ENCODE measurements around the gene GSX2. TPM values are rescaled to one million over a fixed set of nuclear protein-coding genes. Genes with fewer than 3 reads are reported as not detected.

GSX2 gene
- total and polyA plus RNA-seq, 2 of the 13 experiments (the other 11 are each of a cell fraction or from before 2014, with no cell fraction given): not detected

GRCh38 chr4:54082168-54082567, 17.8 kb upstream of the GSX2 start (continued):
- TF ChIP-seq MEIS1 (CRISPR knock-in tag; IDR thresholded peaks at IDR 0.05; ENCODE audit: borderline replicate concordance) (peak; percentile 72; the same call in 1 of the 2 replicates), ZNF275 (CRISPR knock-in tag; IDR thresholded peaks at IDR 0.05; ENCODE audit: borderline replicate concordance) (no peak), FUBP1 (CRISPR knock-in tag; IDR thresholded peaks at IDR 0.05; ENCODE audit: borderline replicate concordance) (no peak), PRDM4 (CRISPR knock-in tag; IDR thresholded peaks at IDR 0.05; ENCODE audit: borderline replicate concordance) (no peak), NCOA5 (CRISPR knock-in tag; IDR thresholded peaks at IDR 0.05) (no peak), NFE2L2 (IDR thresholded peaks at IDR 0.05; ENCODE audit: low read length) (no peak), ZNF296 (CRISPR knock-in tag; conservative IDR thresholded peaks at IDR 0.05) (no peak), ZNF543 (CRISPR knock-in tag; IDR thresholded peaks at IDR 0.05) (no peak), ZNF672 (CRISPR knock-in tag; IDR thresholded peaks at IDR 0.05) (no peak), ZNF703 (CRISPR knock-in tag; IDR thresholded peaks at IDR 0.05; ENCODE audit: borderline replicate concordance) (no peak), ZKSCAN5 (CRISPR knock-in tag; IDR thresholded peaks at IDR 0.05) (no peak), ZNF230 (CRISPR knock-in tag; IDR thresholded peaks at IDR 0.05) (no peak), ZNF383 (CRISPR knock-in tag; IDR thresholded peaks at IDR 0.05; ENCODE audit: borderline replicate concordance) (no peak), ZMYM3 (CRISPR knock-in tag; IDR thresholded peaks at IDR 0.05) (no peak), E2F1 (CRISPR knock-in tag; IDR thresholded peaks at IDR 0.05) (no peak), ZBTB43 (CRISPR knock-in tag; conservative IDR thresholded peaks at IDR 0.05) (no peak), ATF5 (CRISPR knock-in tag; IDR thresholded peaks at IDR 0.05; ENCODE audit: low read depth) (no peak), PRMT3 (CRISPR knock-in tag; IDR thresholded peaks at IDR 0.05; ENCODE audit: borderline replicate concordance, low read depth) (no peak), NFKBIZ (CRISPR knock-in tag; IDR thresholded peaks at IDR 0.05) (no peak; the same call in 1 of the 2 replicates), RBAK (CRISPR knock-in tag; IDR thresholded peaks at IDR 0.05) (no peak), ZNF674 (CRISPR knock-in tag; IDR thresholded peaks at IDR 0.05; ENCODE audit: low read depth) (no peak)

All from HepG2 (cell line).